H1 (cell line): ENCODE measurements around the gene MAPK11. TPM values are rescaled to one million over a fixed set of nuclear protein-coding genes. Genes with fewer than 3 reads are reported as not detected.
A peak's percentile ranks its signal among the peaks of the same experiment; 100 is the strongest.

Experiments
- CTCF ChIA-PET: fragments of 300-600 bp; sonication (Branson Sonifier 250); formaldehyde crosslinking; loops from one replicate; lab custom pipeline; 2021; ENCODE audit not compliant: partially characterized antibody; lab: Charles Lee
- POLR2A ChIA-PET: fragments of 300-600 bp; sonication (Branson Sonifier 250); formaldehyde crosslinking; loops from one replicate; lab custom pipeline; 2021; ENCODE audit warnings: inconsistent platforms; ENCODE audit not compliant: partially characterized antibody; lab: Charles Lee
- DNase-seq, 2 experiments: peaks; one replicate each; pipeline versions ENCODE4 v3.0.0 to v3.0.0-alpha.2; 2010 to 2022; ENCODE audit warnings: low spot score in 2 of 2, low read depth in 1 of 2, mixed read lengths in 1 of 2
- FAIRE-seq: peaks from 2 replicates; lab custom pipeline; 2011; peaks lifted over from hg19 to GRCh38; lab: Jason Lieb, UNC
- H2AFZ ChIP-seq: 2 replicates; pipeline ENCODE4 v1.8.1; 2012; ENCODE audit warnings: low read length, inconsistent platforms
- H2AK5ac ChIP-seq: 2 replicates; pipeline ENCODE4 v1.6.1; 2013; ENCODE audit warnings: low read depth, low read length
- H2BK120ac ChIP-seq: replicated peaks from 2 replicates; pipeline ENCODE3; 2013; ENCODE audit warnings: low read depth, low read length, inconsistent platforms
- H2BK12ac ChIP-seq: 2 replicates; pipeline ENCODE4 v1.6.1; 2013; ENCODE audit warnings: low read depth, low read length
- H2BK15ac ChIP-seq: 2 replicates; pipeline ENCODE4 v1.6.1; 2013; ENCODE audit warnings: low read length
- H2BK20ac ChIP-seq: 2 replicates; pipeline ENCODE4 v1.6.1; 2013; ENCODE audit warnings: low read length
- H2BK5ac ChIP-seq: 2 replicates; pipeline ENCODE4 v1.6.1; 2013; ENCODE audit warnings: low read depth, low read length
- H3K14ac ChIP-seq: 2 replicates; pipeline ENCODE4 v1.6.1; 2013; ENCODE audit warnings: inconsistent platforms; ENCODE audit not compliant: insufficient read length
- H3K18ac ChIP-seq: 2 replicates; pipeline ENCODE4 v1.6.1; 2013; ENCODE audit warnings: low read length; ENCODE audit errors: extremely low read depth
- H3K23ac ChIP-seq: 2 replicates; pipeline ENCODE4 v1.6.1; 2013; ENCODE audit warnings: inconsistent platforms; ENCODE audit not compliant: insufficient read length
- H3K23me2 ChIP-seq: 2 replicates; pipeline ENCODE4 v1.6.1; 2013; ENCODE audit warnings: low read depth, low read length
- H3K27ac ChIP-seq: 2 replicates; pipeline ENCODE4 v1.6.1; 2011; ENCODE audit warnings: low read depth, low read length, inconsistent platforms
- H3K27me3 ChIP-seq, 4 experiments: replicated peaks in 1 of 4; 1 replicate in 1 of 4; 2 replicates in 3 of 4; pipeline versions ENCODE4 v1.6.1 to v1.8.1; 2011 to 2013; ENCODE audit warnings: low read length in 3 of 4, mild to moderate bottlenecking in 3 of 4, inconsistent platforms in 2 of 4, mixed read lengths in 2 of 4, moderate library complexity in 1 of 4; ENCODE audit not compliant: control insufficient read depth in 3 of 4, insufficient read depth in 3 of 4; ENCODE audit errors: extremely low read depth in 1 of 4
- H3K36me3 ChIP-seq, 4 experiments: 2 replicates each; pipeline versions ENCODE4 v1.6.1 to v1.8.1; 2011 to 2013; ENCODE audit warnings: mild to moderate bottlenecking in 4 of 4, low read length in 3 of 4, moderate library complexity in 2 of 4, control low read depth in 1 of 4, inconsistent platforms in 1 of 4; ENCODE audit not compliant: insufficient read depth in 4 of 4, control insufficient read depth in 2 of 4
- H3K4ac ChIP-seq: replicated peaks from 2 replicates; pipeline ENCODE3; 2013; ENCODE audit warnings: low read length, low read depth, mixed read lengths, inconsistent platforms; ENCODE audit not compliant: insufficient read length
- H3K4me1 ChIP-seq, 4 experiments: replicated peaks in 1 of 4; 1 replicate in 1 of 4; 2 replicates in 3 of 4; pipeline versions ENCODE4 v1.6.1 to v1.8.1; 2011 to 2013; ENCODE audit warnings: low read length in 3 of 4, inconsistent platforms in 2 of 4, mixed read lengths in 1 of 4; ENCODE audit not compliant: insufficient read depth in 4 of 4, control insufficient read depth in 3 of 4
- H3K4me2 ChIP-seq, 2 experiments: 2 replicates each; pipeline versions ENCODE4 v1.6.1 to v1.8.1; 2011 to 2013; ENCODE audit warnings: low read depth in 2 of 2, low read length in 2 of 2, control low read depth in 1 of 2, inconsistent platforms in 1 of 2, mild to moderate bottlenecking in 1 of 2; ENCODE audit not compliant: insufficient read depth in 1 of 2
- H3K4me3 ChIP-seq, 4 experiments: fragments of 200-600, 300-600 bp in 1 of 4; sonication (generic), shearing (Covaris generic), sonication (Bioruptor Twin) in 1 of 4; 2 replicates each; pipeline versions ENCODE4 v1.5.1 to v1.8.1; 2011 to 2016; ENCODE audit warnings: low read length in 4 of 4, low read depth in 3 of 4, control low read depth in 2 of 4, inconsistent platforms in 2 of 4, mild to moderate bottlenecking in 2 of 4, mixed read lengths in 1 of 4, moderate library complexity in 1 of 4; ENCODE audit not compliant: insufficient read depth in 2 of 4; ENCODE audit errors: extremely low read depth in 1 of 4
- H3K56ac ChIP-seq: replicated peaks from 2 replicates; pipeline ENCODE3; 2013; ENCODE audit warnings: low read depth, mild to moderate bottlenecking, mixed read lengths, low read length, inconsistent platforms; ENCODE audit not compliant: insufficient read length
- H3K79me1 ChIP-seq: 2 replicates; pipeline ENCODE4 v1.6.1; 2013; ENCODE audit warnings: low read depth, low read length, control low read depth
- H3K79me2 ChIP-seq, 2 experiments: 2 replicates each; pipeline versions ENCODE4 v1.6.1 to v1.8.1; 2012 to 2013; ENCODE audit warnings: low read length in 2 of 2, mild to moderate bottlenecking in 2 of 2, inconsistent platforms in 1 of 2; ENCODE audit not compliant: insufficient read depth in 2 of 2, control insufficient read depth in 1 of 2
- H3K9ac ChIP-seq, 4 experiments: replicated peaks in 1 of 4; 1 replicate in 1 of 4; 2 replicates in 3 of 4; pipeline versions ENCODE4 v1.6.1 to v1.8.1; 2011 to 2013; ENCODE audit warnings: low read depth in 3 of 4, low read length in 3 of 4, control low read depth in 2 of 4, mild to moderate bottlenecking in 2 of 4, moderate library complexity in 2 of 4, inconsistent platforms in 1 of 4; ENCODE audit errors: extremely low read depth in 1 of 4
- H3K9me3 ChIP-seq, 2 experiments: 2 replicates each; pipeline versions ENCODE4 v1.6.1 to v1.8.1; 2012 to 2013; ENCODE audit warnings: mild to moderate bottlenecking in 2 of 2, moderate library complexity in 2 of 2, control low read depth in 1 of 2, inconsistent platforms in 1 of 2, low read depth in 1 of 2, low read length in 1 of 2, mixed read lengths in 1 of 2; ENCODE audit not compliant: insufficient read depth in 2 of 2
- H4K20me1 ChIP-seq, 2 experiments: replicated peaks in 1 of 2; 2 replicates each; pipeline versions ENCODE3 to v1.8.1; 2011 to 2013; ENCODE audit warnings: inconsistent platforms in 2 of 2, low read length in 2 of 2, mild to moderate bottlenecking in 1 of 2; ENCODE audit not compliant: insufficient read depth in 2 of 2, control insufficient read depth in 1 of 2
- H4K5ac ChIP-seq: 2 replicates; pipeline ENCODE4 v1.6.1; 2013; ENCODE audit warnings: low read length, low read depth, mixed read lengths, inconsistent platforms; ENCODE audit not compliant: insufficient read length
- H4K8ac ChIP-seq: 2 replicates; pipeline ENCODE4 v1.8.0; 2013; ENCODE audit warnings: mild to moderate bottlenecking, moderate library complexity, low read length, inconsistent platforms; ENCODE audit not compliant: insufficient read depth; ENCODE audit errors: extremely low read depth
- H4K91ac ChIP-seq: replicated peaks from 2 replicates; pipeline ENCODE3; 2013; ENCODE audit warnings: low read length, mixed read lengths, inconsistent platforms; ENCODE audit not compliant: insufficient read length
- HDAC6 ChIP-seq: IDR thresholded peaks from one replicate; pipeline ENCODE4 v1.7.1; 2012; ENCODE audit warnings: low read depth, mild to moderate bottlenecking, inconsistent platforms, low read length, moderate library complexity
- MAX ChIP-seq: IDR thresholded peaks from 2 replicates; pipeline ENCODE4 v1.6.1; 2012; ENCODE audit warnings: inconsistent platforms
- WGBS, 2 experiments: shearing (Covaris generic) in 1 of 2; methylation state at CpG; one replicate each; pipeline versions ENCODE4 v1.1.6 to v1.1.7; 2013 to 2015; ENCODE audit warnings: low lambda C conversion rate in 2 of 2, mixed read lengths in 2 of 2, inconsistent platforms in 1 of 2, low coverage in 1 of 2, missing lambda C conversion rate in 1 of 2; ENCODE audit not compliant: insufficient replicate concordance in 2 of 2, insufficient coverage in 1 of 2, insufficient read length in 1 of 2; ENCODE audit errors: extremely low coverage in 1 of 2, missing lambda C conversion rate in 1 of 2; 5-methylcytosine and 5-hydroxymethylcytosine counted together
- polyA plus RNA-seq, 7 experiments: library from polyadenylated mRNA; depleted of rRNA in 3 of 7; stranded (reverse) in 5 of 7; unstranded in 2 of 7; fragments of >200 nt in 5 of 7; fragments of 200-250 nt in 2 of 7; gene quantifications; 1 replicate in 5 of 7; 2 replicates in 1 of 7; 4 replicates in 1 of 7; pipeline versions ENCODE4 v1.2.1 to v1.2.3, GENCODE V29; 2011 to 2013; ENCODE audit warnings: missing spikeins in 2 of 7, mixed read lengths in 2 of 7
- total RNA-seq: library from RNA; stranded (reverse); fragmentation: NEBNext Ultra II Directional; extraction: Animal tissue kit (Norgen Biotek cat#: 25700); gene quantifications from 2 replicates; pipeline ENCODE4 v1.2.1, GENCODE V29; 2021
- TF ChIP-seq, protein P1 (sequence below): IDR thresholded peaks from 2 replicates; pipeline ENCODE4 v1.6.1; 2011; ENCODE audit warnings: low read length, improper control_type of control experiment
- TF ChIP-seq, protein P2 (sequence below): IDR thresholded peaks from 2 replicates; pipeline ENCODE4 v1.6.1; 2012; ENCODE audit warnings: inconsistent platforms

Gene MAPK11
- total and polyA plus RNA-seq, 2 of the 8 experiments (the other 6 are each of a cell fraction or from before 2014, with no cell fraction given) = 0.70 to 1.5 TPM

GRCh38 chr22:50218996-50219727 lies 51.0 kb downstream of the MAPK11 start:
- TF ChIP-seq HDAC6 = no peak
- TF ChIP-seq, protein P1, sequence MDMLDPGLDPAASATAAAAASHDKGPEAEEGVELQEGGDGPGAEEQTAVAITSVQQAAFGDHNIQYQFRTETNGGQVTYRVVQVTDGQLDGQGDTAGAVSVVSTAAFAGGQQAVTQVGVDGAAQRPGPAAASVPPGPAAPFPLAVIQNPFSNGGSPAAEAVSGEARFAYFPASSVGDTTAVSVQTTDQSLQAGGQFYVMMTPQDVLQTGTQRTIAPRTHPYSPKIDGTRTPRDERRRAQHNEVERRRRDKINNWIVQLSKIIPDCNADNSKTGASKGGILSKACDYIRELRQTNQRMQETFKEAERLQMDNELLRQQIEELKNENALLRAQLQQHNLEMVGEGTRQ = peak; percentile 77
- TF ChIP-seq MAX = peak; percentile 90
- TF ChIP-seq, protein P2, sequence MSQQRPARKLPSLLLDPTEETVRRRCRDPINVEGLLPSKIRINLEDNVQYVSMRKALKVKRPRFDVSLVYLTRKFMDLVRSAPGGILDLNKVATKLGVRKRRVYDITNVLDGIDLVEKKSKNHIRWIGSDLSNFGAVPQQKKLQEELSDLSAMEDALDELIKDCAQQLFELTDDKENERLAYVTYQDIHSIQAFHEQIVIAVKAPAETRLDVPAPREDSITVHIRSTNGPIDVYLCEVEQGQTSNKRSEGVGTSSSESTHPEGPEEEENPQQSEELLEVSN = peak; percentile 36; the same call in 1 of the 2 replicates
- TF ChIP-seq, all 59 proteins: peak for 3
- ChIA-PET CTCF (interaction anchor here (0.6 to 2.4 kb wide), 10 partner anchors 11 to 344 kb away, joined by 3 to 6 read pairs (median 4); partner anchors contain the start of gene SYCE3), POLR2A (interaction anchor here (0.7 to 2.9 kb wide), 9 partner anchors 8 to 447 kb away, joined by 3 to 9 read pairs (median 3); no protein-coding TSS in a partner anchor)
- H3K79me2 ChIP-seq = no peaks in the 10 kb centered on the region; a peak in 1 of 4 replicates
- H3K27ac ChIP-seq = no peak overlapping the region
- H3K4me2 ChIP-seq = no peak overlapping the region
- no peak overlapping the region for H2AK5ac ChIP-seq
- H2BK5ac ChIP-seq = no peak overlapping the region
- no peak for FAIRE-seq
- H3K36me3 ChIP-seq = peaks cover 5 to 43% (median 28%) of the 10 kb centered on the region in 4 experiments
- no peak overlapping the region; the same call in 1 of the 2 replicates for H2BK12ac ChIP-seq
- peaks cover 2% of the 10 kb centered on the region; the same call in 1 of the 2 replicates for H3K79me1 ChIP-seq
- no peak overlapping the region for H3K4ac ChIP-seq
- 86% methylated on average over 34 of the region's 42 CpGs; no CpG with 5 or more reads in 1 of the 2 experiments for WGBS, 2 experiments
- H2AFZ ChIP-seq = no peak overlapping the region
- H3K14ac ChIP-seq = no peak overlapping the region
- no peak overlapping the region; the same call in 1 of the 2 replicates for H3K18ac ChIP-seq
- no peak overlapping the region for H3K23ac ChIP-seq
- no peak overlapping the region for H3K9ac ChIP-seq
- H4K5ac ChIP-seq = no peak overlapping the region
- no peaks in the 10 kb centered on the region for H3K23me2 ChIP-seq
- no peak overlapping the region for H2BK15ac ChIP-seq
- no peaks in the 10 kb centered on the region; a peak in 1 of 4 replicates for H3K9me3 ChIP-seq
- no peak overlapping the region for H3K56ac ChIP-seq
- no peak overlapping the region for H2BK20ac ChIP-seq
- H4K91ac ChIP-seq = no peak overlapping the region
- no peaks in the 10 kb centered on the region for H3K27me3 ChIP-seq
- no peak overlapping the region for H3K4me3 ChIP-seq
- no peak overlapping the region for H2BK120ac ChIP-seq
- peaks cover 0 to 11% (median 2%) of the 10 kb centered on the region in 4 experiments; a peak in 3 of 7 replicates for H3K4me1 ChIP-seq
- peak; percentile 25 to 76 for DNase-seq
- H4K8ac ChIP-seq = 0 out of 2 replicates have a peak overlapping the region, but pooled peaks have one; percentile 25
- H4K20me1 ChIP-seq = peaks cover 7 to 32% of the 10 kb centered on the region in 2 experiments
